IMR-90 (cell line): ENCODE measurements around the gene VAV1. TPM values are rescaled to one million over a fixed set of nuclear protein-coding genes. Genes with fewer than 3 reads are reported as not detected.

Experiments
- ATAC-seq: fragments of 200-7000 bp; cut with Tn5 transposase; 2 replicates; pipeline ENCODE4 v1.9.1; 2020; ENCODE audit warnings: low read depth, mild to moderate bottlenecking, moderate library complexity
- BruUV-seq: library from RNA; stranded (reverse); fragments of 400-500 nt; replicated peaks from 2 replicates; lab custom pipeline; 2021; lab: Mats Ljungman, UMichigan
- CTCF ChIA-PET: fragments of 300-600 bp; formaldehyde crosslinking; extraction: SDS; loops from one replicate; lab custom pipeline; 2021; ENCODE audit warnings: antibody characterized with exemption; lab: Yijun Ruan, JAX
- POLR2A ChIA-PET: fragments of 300-600 bp; sonication (Branson Sonifier 250); formaldehyde crosslinking; loops from one replicate; lab custom pipeline; 2022; ENCODE audit warnings: antibody characterized with exemption; ENCODE audit not compliant: unreplicated experiment; lab: Charles Lee
- DNase-seq: peaks from one replicate; pipeline ENCODE4 v3.0.0; 2013
- H2AFZ ChIP-seq: replicated peaks from 2 replicates; pipeline ENCODE3; 2013; ENCODE audit warnings: low read length, mild to moderate bottlenecking; ENCODE audit not compliant: poor library complexity
- H2AK5ac ChIP-seq: 2 replicates; pipeline ENCODE4 v1.6.1; 2013; ENCODE audit warnings: low read depth, low read length, inconsistent platforms
- H2AK9ac ChIP-seq: replicated peaks from 2 replicates; pipeline ENCODE3; 2013; ENCODE audit warnings: mild to moderate bottlenecking, low read depth, low read length, moderate library complexity; ENCODE audit not compliant: poor library complexity
- H2BK120ac ChIP-seq: 2 replicates; pipeline ENCODE4 v1.6.1; 2013; ENCODE audit warnings: low read depth, low read length, inconsistent platforms
- H2BK15ac ChIP-seq: 3 replicates; pipeline ENCODE4 v1.6.1; 2013; ENCODE audit warnings: low read depth, low read length, inconsistent platforms
- H2BK20ac ChIP-seq: 2 replicates; pipeline ENCODE4 v1.6.1; 2013; ENCODE audit warnings: low read depth, mild to moderate bottlenecking, inconsistent platforms, low read length, moderate library complexity
- H2BK5ac ChIP-seq: 2 replicates; pipeline ENCODE4 v1.6.1; 2013; ENCODE audit warnings: mild to moderate bottlenecking, low read depth, low read length, inconsistent platforms; ENCODE audit not compliant: poor library complexity, severe bottlenecking
- H3K14ac ChIP-seq: replicated peaks from 2 replicates; pipeline ENCODE4 v1.6.1; 2013; ENCODE audit warnings: low read depth, low read length, inconsistent platforms
- H3K18ac ChIP-seq: 2 replicates; pipeline ENCODE4 v1.6.1; 2013; ENCODE audit warnings: low read depth, low read length, control low read depth
- H3K23ac ChIP-seq: 2 replicates; pipeline ENCODE4 v1.6.1; 2013; ENCODE audit warnings: low read depth, low read length, inconsistent platforms
- H3K27ac ChIP-seq: 2 replicates; pipeline ENCODE4 v1.5.1; 2013; ENCODE audit warnings: mild to moderate bottlenecking, control low read depth, low read length; ENCODE audit not compliant: insufficient read depth
- H3K27me3 ChIP-seq: 2 replicates; pipeline ENCODE4 v1.6.1; 2013; ENCODE audit warnings: low read length; ENCODE audit not compliant: control insufficient read depth, insufficient read depth
- H3K36me3 ChIP-seq: 2 replicates; pipeline ENCODE4 v1.6.1; 2013; ENCODE audit warnings: low read length, mixed read lengths; ENCODE audit not compliant: control insufficient read depth, insufficient read depth
- H3K4ac ChIP-seq: 2 replicates; pipeline ENCODE4 v1.6.1; 2013; ENCODE audit warnings: low read depth, low read length, inconsistent platforms
- H3K4me1 ChIP-seq: 2 replicates; pipeline ENCODE4 v1.6.1; 2013; ENCODE audit warnings: low read length, mixed read lengths; ENCODE audit not compliant: control insufficient read depth, insufficient read depth
- H3K4me2 ChIP-seq: 2 replicates; pipeline ENCODE4 v1.6.1; 2013; ENCODE audit warnings: low read depth, mild to moderate bottlenecking, control low read depth, low read length, moderate library complexity
- H3K4me3 ChIP-seq: 2 replicates; pipeline ENCODE4 v1.5.1; 2013; ENCODE audit warnings: low read depth, mild to moderate bottlenecking, control low read depth, low read length, moderate library complexity; ENCODE audit not compliant: insufficient read depth
- H3K56ac ChIP-seq: 2 replicates; pipeline ENCODE4 v1.6.1; 2013; ENCODE audit warnings: low read length, inconsistent platforms; ENCODE audit not compliant: insufficient read depth; ENCODE audit errors: extremely low read depth
- H3K79me1 ChIP-seq, 2 experiments: 2 replicates each; pipeline ENCODE4 v1.6.1; 2013; ENCODE audit warnings: low read length in 2 of 2, inconsistent platforms in 1 of 2, low read depth in 1 of 2
- H3K9ac ChIP-seq: 2 replicates; pipeline ENCODE4 v1.6.1; 2013; ENCODE audit warnings: low read depth, low read length, control low read depth
- H3K9me1 ChIP-seq: 2 replicates; pipeline ENCODE4 v1.6.1; 2013; ENCODE audit warnings: low read length, inconsistent platforms; ENCODE audit not compliant: insufficient read depth
- H3K9me3 ChIP-seq: 2 replicates; pipeline ENCODE4 v1.6.1; 2013; ENCODE audit warnings: low read length; ENCODE audit not compliant: control insufficient read depth, insufficient read depth
- H4K20me1 ChIP-seq: 2 replicates; pipeline ENCODE4 v1.6.1; 2013; ENCODE audit warnings: low read length, inconsistent platforms; ENCODE audit not compliant: insufficient read depth
- H4K5ac ChIP-seq: 2 replicates; pipeline ENCODE4 v1.6.1; 2013; ENCODE audit warnings: mild to moderate bottlenecking, low read depth, low read length, control low read depth
- H4K8ac ChIP-seq, 2 experiments: 2 replicates each; pipeline ENCODE4 v1.6.1; 2013; ENCODE audit warnings: low read depth in 2 of 2, low read length in 2 of 2, control low read depth in 1 of 2, inconsistent platforms in 1 of 2
- H4K91ac ChIP-seq: 2 replicates; pipeline ENCODE4 v1.6.1; 2013; ENCODE audit warnings: low read depth, low read length, inconsistent platforms; ENCODE audit not compliant: insufficient read depth
- ELK1 ChIP-seq: fragments of 150-350 bp; IDR thresholded peaks from 2 replicates; pipeline ENCODE4 v1.6.1; 2016; ENCODE audit warnings: low read depth, mild to moderate bottlenecking, low read length, moderate library complexity, borderline replicate concordance
- FOS ChIP-seq: fragments of 150-350 bp; IDR thresholded peaks from 2 replicates; pipeline ENCODE4 v1.6.1; 2016; ENCODE audit warnings: low read depth, low read length
- MAFK ChIP-seq: IDR thresholded peaks from 2 replicates; pipeline ENCODE4 v1.6.1; 2012; ENCODE audit warnings: low read depth, low read length, improper control_type of control experiment
- MAZ ChIP-seq: IDR thresholded peaks from 2 replicates; pipeline ENCODE4 v1.6.1; 2012; ENCODE audit warnings: low read depth, mild to moderate bottlenecking, low read length, improper control_type of control experiment, moderate library complexity, borderline replicate concordance
- NFE2L2 ChIP-seq: fragments of 150-350 bp; IDR thresholded peaks from 2 replicates; pipeline ENCODE4 v1.6.1; 2016; ENCODE audit warnings: low read depth, mild to moderate bottlenecking, low read length
- POLR2A ChIP-seq: IDR thresholded peaks from 2 replicates; pipeline ENCODE4 v1.6.1; 2012; ENCODE audit warnings: mild to moderate bottlenecking, low read depth, low read length
- RAD21 ChIP-seq: IDR thresholded peaks from 2 replicates; pipeline ENCODE4 v1.6.1; 2012; ENCODE audit warnings: low read length, improper control_type of control experiment
- RCOR1 ChIP-seq: IDR thresholded peaks from 2 replicates; pipeline ENCODE4 v1.6.1; 2012; ENCODE audit warnings: mild to moderate bottlenecking, low read length, improper control_type of control experiment; ENCODE audit not compliant: insufficient replicate concordance
- RFX5 ChIP-seq: IDR thresholded peaks from 2 replicates; pipeline ENCODE4 v1.8.0; 2012; ENCODE audit warnings: low read depth, mild to moderate bottlenecking, low read length, moderate library complexity
- WGBS, 2 experiments: methylation state at CpG; one replicate each; pipeline versions ENCODE4 v1.1.5 to v1.1.7; 2013; ENCODE audit warnings: missing lambda C conversion rate in 2 of 2; ENCODE audit not compliant: insufficient read length in 1 of 2; ENCODE audit errors: extremely low coverage in 2 of 2; 5-methylcytosine and 5-hydroxymethylcytosine counted together
- dilution Hi-C: fragments of 300-500 bp; cut with HindIII; formaldehyde crosslinking; loops from one replicate; pipeline ENCODE4 v1.14.3; 2018; ENCODE audit warnings: low sequenced_read_pairs; ENCODE audit not compliant: unreplicated experiment
- in situ Hi-C: fragments of 300-500 bp; cut with MboI; formaldehyde crosslinking; loops from 3 replicates; pipeline ENCODE4 v1.14.3; 2019; ENCODE audit warnings: low sequenced_read_pairs, inconsistent platforms, mixed read lengths
- intact Hi-C: fragments of 100-400 bp; cut with micrococcal nuclease; formaldehyde crosslinking; loops from 2 replicates; pipeline ENCODE4 v1.10.0; 2022
- polyA plus RNA-seq, 3 experiments: library from polyadenylated mRNA; depleted of rRNA; stranded (reverse); fragments of >200 nt; gene quantifications; 2 replicates each; pipeline ENCODE4 v1.2.3, GENCODE V29; 2012; ENCODE audit warnings: low replicate concordance in 1 of 3
- total RNA-seq: library from RNA; depleted of rRNA; stranded (reverse); fragments of >200 nt; gene quantifications from 2 replicates; pipeline ENCODE4 v1.2.3, GENCODE V29; 2012

VAV1 gene
- total and polyA plus RNA-seq, 2 of the 4 experiments (the other 2 are of a cell fraction) = not detected

- in situ Hi-C loops (no loop called here), intact Hi-C loops (no loop called here), dilution Hi-C loops (no loop called here)
- H4K5ac ChIP-seq = no peak overlapping the region
- H3K27ac ChIP-seq = no peak overlapping the region
- H3K4me1 ChIP-seq = no peaks in the 10 kb centered on the region
- no peak overlapping the region for H2AK9ac ChIP-seq
- POLR2A ChIA-PET = no interaction called here
- no peak overlapping the region for H3K23ac ChIP-seq
- no peak overlapping the region for H3K4ac ChIP-seq
- peaks cover 16% of the 10 kb centered on the region for H3K9me3 ChIP-seq
- H4K8ac ChIP-seq = no peak overlapping the region
- BruUV-seq = no TSS peak
- H2AFZ ChIP-seq = no peak overlapping the region
- no peak overlapping the region for H2BK15ac ChIP-seq
- CTCF ChIA-PET = no interaction called here
- no peak for ATAC-seq
- no peak overlapping the region for H3K14ac ChIP-seq
- no peak overlapping the region for H3K4me3 ChIP-seq
- H4K91ac ChIP-seq = no peak overlapping the region
- H2AK5ac ChIP-seq = no peak overlapping the region
- TF ChIP-seq MAZ = no peak
- no peak for TF ChIP-seq RAD21
- no peak for TF ChIP-seq RCOR1
- no peak for TF ChIP-seq ELK1
- TF ChIP-seq POLR2A = no peak
- no peak for TF ChIP-seq FOS
- no peak for TF ChIP-seq NFE2L2
- no peak for TF ChIP-seq MAFK
- TF ChIP-seq RFX5 = no peak
- no peak overlapping the region for H2BK20ac ChIP-seq
- DNase-seq = no peak
- H4K20me1 ChIP-seq = no peaks in the 10 kb centered on the region
- H3K9ac ChIP-seq = no peak overlapping the region
- H3K56ac ChIP-seq = no peak overlapping the region
- no peak overlapping the region for H2BK120ac ChIP-seq
- 17% methylated on average over 1 of the region's 5 CpGs; no CpG with 5 or more reads in 1 of the 2 experiments for WGBS, 2 experiments
- H3K79me1 ChIP-seq = no peaks in the 10 kb centered on the region
- no peaks in the 10 kb centered on the region for H3K36me3 ChIP-seq
- no peak overlapping the region for H3K18ac ChIP-seq
- no peaks in the 10 kb centered on the region for H3K27me3 ChIP-seq
- no peaks in the 10 kb centered on the region for H3K9me1 ChIP-seq
- no peak overlapping the region for H3K4me2 ChIP-seq
- no peak overlapping the region for H2BK5ac ChIP-seq
Measured at GRCh38 chr19:6793973-6794372, 21.5 kb downstream of the VAV1 start.
